H1 (cell line): ENCODE results near the gene IFI16.

Source experiments
- CHD2 ChIP-seq: IDR thresholded peaks from 2 replicates; pipeline ENCODE4 v1.6.1; 2012; ENCODE audit warnings: low read length, improper control_type of control experiment
- POLR2AphosphoS5 ChIP-seq: IDR thresholded peaks from 2 replicates; pipeline ENCODE4 v1.6.1; 2011; ENCODE audit warnings: low read depth, low read length
- SIN3A ChIP-seq, 2 experiments: IDR thresholded peaks in 1 of 2; conservative IDR thresholded peaks in 1 of 2; 2 replicates each; pipeline ENCODE4 v1.6.1; 2011 to 2012; ENCODE audit warnings: low read length in 2 of 2, improper control_type of control experiment in 1 of 2, low read depth in 1 of 2, mild to moderate bottlenecking in 1 of 2

- no peak for TF ChIP-seq POLR2AphosphoS5
- no peak for TF ChIP-seq CHD2
- no peak for TF ChIP-seq SIN3A (conservative IDR thresholded peaks at IDR 0.05 in 1 of 2, IDR thresholded peaks at IDR 0.05 in 1 of 2; ENCODE audit: low read depth in 1 of 2, low read length in 2 of 2)
Measured at GRCh38 chr1:158998037-158998780, 11.5 kb upstream of the IFI16 start.
